Dermis microvascular lymphatic vessel endothelial cell (primary cell): ENCODE measurements around the gene NGB. TPM values are rescaled to one million over a fixed set of nuclear protein-coding genes. Genes with fewer than 3 reads are reported as not detected.
"Not testable (repeated sequence)": the region's sequence is repeated elsewhere in the genome, so short reads cannot be mapped to it uniquely, and the experiment has no call there.

Source experiments
- DNase-seq, 2 donors: peaks; one replicate each; pipeline versions ENCODE4 v3.0.0 to v3.0.0-alpha.2; 2010; ENCODE audit warnings: low read depth in 2 of 2
- total RNA-seq: library from RNA; depleted of rRNA; stranded (reverse); fragments of >200 nt; gene quantifications from 2 replicates; pipeline ENCODE4 v1.2.1, GENCODE V29; 2014

Gene NGB
- not detected in 2 replicates for total RNA-seq

- DNase-seq, result no peak
These were observed at the start of gene NGB for GRCh38 chr14:77271113-77271710. Gene NGB (minus strand): TSS chr14:77271206. CDS start chr14:77270937, 269 bp downstream.

DNA sequence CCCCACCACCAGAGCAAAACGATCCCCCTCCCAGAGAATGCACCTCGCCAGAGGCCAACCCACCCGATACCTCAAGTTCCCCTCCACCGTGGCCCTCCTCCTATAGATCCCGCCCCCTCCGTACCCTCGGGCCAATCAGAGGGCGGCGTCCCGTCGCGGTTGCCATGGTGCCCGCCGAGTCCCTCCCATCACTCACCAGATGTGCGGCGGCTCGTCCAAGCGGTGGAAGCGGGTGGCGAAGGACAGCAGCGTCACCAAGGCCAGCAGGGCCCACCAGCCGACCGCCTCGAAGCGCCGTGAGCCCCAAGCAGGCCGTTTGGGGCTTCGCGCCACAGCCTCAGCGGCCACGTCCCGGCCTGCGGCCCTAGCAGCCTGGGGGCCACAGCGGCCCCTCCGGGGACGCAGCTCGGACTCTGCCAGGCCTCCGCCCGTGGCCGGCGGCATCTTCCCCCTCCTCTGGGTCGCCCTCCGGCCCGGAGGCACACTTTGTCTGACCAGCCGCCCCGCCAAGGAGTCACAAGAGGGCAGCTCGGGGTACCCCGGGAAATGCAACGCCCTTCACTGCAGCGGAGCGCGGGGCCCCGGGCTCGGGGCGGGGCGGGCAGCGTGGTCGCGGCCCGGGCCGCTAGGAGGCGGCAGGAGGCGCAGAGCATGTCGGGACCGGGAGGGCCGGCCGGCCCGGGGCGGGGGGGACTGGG is 49.4 kb upstream of the NGB start, which contains the start of gene POMT2:
Gene POMT2, minus strand, starts transcription at position 646 of the 698 bp plus-strand sequence. Its CDS starts 202 bp downstream, at position 444.
- peak; percentile 68 to 93 for DNase-seq

GRCh38 chr14:77319422-77319821 is 48.4 kb upstream of the NGB start:
- peak in 1 of 2 donors; percentile 28 for DNase-seq

- DNase-seq, result not testable (repeated sequence)
These were observed 47.8 kb upstream of the NGB start for GRCh38 chr14:77318756-77319155.

DNA sequence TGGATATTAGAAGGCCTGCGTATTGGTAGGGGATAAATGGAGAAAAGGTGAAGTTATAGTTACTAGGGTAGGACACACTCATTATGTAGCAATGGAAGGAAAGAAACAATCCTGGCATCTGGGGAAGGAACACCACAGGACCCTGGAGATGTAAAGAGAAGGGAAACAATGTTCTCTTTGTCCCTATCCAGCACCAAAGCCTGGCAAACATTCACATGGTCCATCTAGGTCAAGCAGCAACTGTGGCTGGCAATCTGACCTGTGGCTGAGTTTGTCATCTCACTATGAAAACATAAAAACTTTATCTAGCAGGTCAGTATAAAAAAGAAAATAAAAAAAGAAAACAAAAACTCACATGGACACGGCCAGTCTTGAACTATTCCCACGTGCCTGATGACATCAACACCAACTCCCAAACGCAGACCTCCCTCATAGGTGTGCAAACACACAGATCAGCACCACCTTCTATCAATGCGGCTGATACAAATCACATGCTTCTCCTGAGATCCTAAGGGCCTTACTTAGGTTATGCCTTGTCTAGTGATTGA is 47.1 kb upstream of the NGB start:
- DNase-seq, result no peak

- DNase-seq, result no peak
These were observed 45.9 kb upstream of the NGB start for GRCh38 chr14:77316872-77317301.

DNA sequence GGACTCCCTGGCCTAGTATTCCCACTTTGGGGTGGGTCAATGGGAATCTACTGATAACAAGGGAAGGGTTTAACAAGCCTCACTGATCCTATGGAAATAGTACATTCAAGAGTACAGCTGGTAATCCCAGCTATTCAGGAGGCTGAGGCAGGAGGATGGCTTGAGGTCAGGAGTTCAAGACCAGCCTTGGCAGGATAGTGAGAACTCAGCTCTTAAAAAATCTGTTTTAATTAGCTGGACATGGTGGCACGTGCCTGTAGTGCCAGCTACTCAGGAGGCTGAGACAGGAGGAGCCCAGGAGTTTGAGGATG is 45.1 kb upstream of the NGB start:
- no peak for DNase-seq

- DNase-seq, result no peak
These were observed 43.8 kb upstream of the NGB start for GRCh38 chr14:77314539-77315457.

DNA sequence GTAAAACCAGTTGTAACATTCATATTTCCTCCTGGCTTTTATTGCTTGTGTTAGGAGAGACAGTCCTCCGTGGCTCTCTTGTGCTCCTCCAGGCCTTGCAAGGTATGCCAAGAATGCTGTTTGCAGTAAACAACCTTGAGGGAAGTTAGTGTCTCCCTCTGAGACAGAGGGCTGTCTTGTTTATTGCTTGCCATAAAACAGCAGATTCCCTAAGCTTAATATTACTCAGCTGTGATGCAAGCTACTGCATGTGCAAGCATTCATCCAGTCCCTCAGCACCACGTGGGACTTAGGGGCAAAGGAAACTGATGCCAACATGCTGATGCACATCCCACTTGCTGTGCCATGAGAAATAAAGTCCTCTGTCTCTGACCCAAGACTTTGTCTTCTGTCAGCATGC is 43.0 kb upstream of the NGB start:
- DNase-seq, result peak in 1 of 2 donors; percentile 51

DNA sequence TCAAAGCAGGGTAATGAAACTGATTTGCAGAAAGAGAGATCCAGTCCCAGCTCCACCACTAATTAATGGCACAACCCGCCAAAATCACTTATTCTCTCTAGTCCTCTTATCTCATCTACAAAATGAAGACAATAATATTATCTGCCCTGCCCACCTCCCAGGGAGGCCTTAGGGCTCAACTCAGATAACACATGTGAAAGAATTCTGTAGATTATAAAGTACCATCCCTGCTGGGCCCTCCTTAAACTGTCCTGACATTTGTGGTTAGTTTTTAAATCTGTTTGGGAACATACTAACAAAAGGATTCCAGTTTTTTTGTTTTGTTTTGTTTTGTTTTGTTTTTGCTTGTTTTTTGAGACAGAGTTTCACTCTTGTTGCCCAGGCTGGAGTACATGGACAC is 42.4 kb upstream of the NGB start:
- no peak for DNase-seq

DNA sequence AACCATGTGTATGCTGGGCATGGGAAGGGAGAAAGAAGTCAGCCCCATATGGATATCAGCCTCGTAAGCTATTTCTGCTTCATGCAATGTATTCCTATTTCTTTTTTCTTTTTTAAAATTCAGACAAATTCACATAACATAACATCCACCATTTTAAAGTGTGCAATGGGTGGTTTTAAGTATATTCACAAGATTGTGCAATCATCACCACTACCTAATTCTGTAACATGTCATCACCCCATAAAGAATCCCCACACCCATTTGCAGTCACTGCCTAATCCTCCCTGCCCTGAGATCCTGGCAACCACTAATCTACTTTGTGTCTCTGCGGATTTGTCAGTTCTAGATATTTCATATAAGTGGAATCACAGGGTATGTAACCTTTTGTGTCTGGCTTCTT is 40.2 kb upstream of the NGB start:
- DNase-seq, result no peak

- DNase-seq, result no peak
These were observed 39.0 kb upstream of the NGB start for GRCh38 chr14:77310026-77310425.

DNA sequence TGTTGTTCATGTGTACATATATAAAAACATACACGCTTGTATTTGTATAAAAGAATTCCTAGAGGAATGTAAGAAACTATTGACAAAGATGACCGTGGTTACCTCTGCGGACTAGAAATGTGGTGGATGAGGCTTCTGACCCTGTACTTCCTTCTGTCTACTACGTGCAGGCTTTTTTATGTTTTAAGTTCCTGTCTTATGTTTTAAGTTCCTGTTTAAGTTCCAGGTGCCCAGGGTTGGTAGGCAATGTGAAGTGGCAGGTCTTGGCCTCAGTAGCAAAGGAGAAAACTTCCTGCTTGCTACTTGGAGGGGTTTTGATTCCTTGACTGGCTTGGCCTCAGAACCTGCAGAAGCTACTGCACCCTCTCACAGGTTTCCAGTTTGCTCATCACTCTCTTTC is 38.1 kb upstream of the NGB start:
- DNase-seq, result peak in 1 of 2 donors; percentile 57

GRCh38 chr14:77306851-77307496 is 36.0 kb upstream of the NGB start:
- DNase-seq, result peak in 1 of 2 donors; percentile 66

DNA sequence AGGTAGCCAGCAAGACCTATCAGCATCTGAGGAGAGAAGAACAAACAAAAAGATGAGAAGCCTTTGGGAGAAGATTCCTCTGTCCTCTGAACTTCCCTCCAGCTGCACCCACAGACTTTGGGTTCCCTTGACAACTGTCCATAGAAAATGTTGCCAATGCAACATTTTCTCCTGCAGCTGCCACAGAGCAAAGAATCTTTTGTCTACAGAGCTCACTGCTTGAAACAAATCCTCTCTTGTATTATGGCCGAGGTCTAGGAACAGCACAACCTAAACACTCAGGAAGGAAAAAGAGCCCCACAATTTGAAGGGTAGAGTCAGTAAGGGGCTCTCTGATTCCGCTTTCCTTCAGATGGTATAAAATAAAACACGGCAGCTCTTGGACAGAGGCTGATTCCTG is 35.4 kb upstream of the NGB start:
- no peak for DNase-seq

- no peak for DNase-seq
These were observed 34.7 kb upstream of the NGB start for GRCh38 chr14:77305696-77306095.

DNA sequence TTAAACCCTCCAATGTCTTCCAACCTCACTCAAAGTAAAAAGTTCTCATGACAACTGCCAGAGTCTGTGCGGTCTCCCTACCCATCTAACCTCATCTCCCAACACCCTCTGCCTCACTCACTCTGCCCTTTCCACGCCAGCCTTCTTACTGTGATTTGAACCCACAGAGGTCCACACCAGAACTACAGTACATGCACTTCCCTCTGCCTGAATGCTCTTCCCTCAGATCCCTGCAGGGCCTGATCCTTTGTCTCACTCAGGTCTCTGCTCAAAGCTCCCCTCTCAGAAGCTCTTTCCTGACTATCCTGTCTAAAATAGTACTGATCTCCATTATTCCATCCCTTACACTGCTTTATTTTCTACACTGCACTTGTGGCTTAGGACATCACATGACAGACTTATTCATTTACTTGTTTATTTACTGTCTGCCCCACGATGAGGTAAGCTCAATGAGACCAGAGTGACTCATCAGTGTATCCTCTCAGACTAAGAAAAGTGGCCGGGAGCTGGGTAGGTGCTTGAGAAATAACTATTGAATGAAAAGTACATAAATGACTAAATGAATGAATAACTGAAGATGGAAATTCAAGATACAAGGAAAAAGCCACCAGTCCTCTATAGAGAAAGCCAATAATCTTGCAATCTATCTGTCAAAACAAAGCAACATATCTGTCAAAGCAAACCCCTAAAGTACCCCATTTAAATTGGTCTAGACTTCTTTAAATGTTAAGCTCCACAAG is 32.6 kb upstream of the NGB start:
- peak; percentile 40 to 97 for DNase-seq

DNA sequence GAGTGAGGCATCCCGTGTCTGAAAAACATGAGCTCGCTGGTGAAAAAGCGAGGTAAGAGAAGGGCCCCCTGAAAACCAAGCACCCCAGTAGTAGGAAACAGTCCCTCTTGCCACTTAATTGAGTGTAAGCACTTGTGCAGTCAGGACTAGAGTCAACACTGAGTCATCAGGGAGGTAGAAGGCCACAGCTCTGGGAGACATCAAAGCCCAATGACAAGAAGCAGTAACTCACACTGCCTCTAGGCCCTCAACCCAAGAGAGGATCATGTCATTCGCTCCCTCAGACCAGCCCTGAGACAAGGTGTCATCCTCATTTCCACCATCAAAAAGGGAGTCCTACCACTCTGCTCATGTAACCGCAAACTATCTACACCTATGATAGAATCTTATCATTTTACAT is 31.9 kb upstream of the NGB start:
- peak in 1 of 2 donors; percentile 82 for DNase-seq

GRCh38 chr14:77301103-77301502 is 30.1 kb upstream of the NGB start:
- peak; percentile 67 to 90 for DNase-seq

DNA sequence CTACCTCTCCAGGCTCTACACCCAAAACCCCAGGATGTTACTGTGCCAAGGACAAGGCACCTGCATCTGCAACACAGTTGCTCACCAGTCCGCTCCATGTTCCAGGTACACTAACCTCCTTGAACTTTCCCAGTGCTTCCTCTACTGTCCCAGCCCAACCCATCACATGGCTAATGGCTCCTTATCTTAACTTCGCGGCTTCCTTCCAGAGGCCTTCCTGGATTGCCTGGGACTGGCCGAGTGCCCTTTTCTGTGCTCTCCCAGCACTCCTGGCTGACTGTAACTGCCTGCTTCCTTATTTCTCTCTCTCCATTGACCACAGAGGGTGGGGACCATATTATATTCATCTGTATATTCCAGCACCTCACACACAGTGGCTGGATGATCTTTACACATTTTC is 28.8 kb upstream of the NGB start:
- DNase-seq, result peak in 1 of 2 donors; percentile 27

DNA sequence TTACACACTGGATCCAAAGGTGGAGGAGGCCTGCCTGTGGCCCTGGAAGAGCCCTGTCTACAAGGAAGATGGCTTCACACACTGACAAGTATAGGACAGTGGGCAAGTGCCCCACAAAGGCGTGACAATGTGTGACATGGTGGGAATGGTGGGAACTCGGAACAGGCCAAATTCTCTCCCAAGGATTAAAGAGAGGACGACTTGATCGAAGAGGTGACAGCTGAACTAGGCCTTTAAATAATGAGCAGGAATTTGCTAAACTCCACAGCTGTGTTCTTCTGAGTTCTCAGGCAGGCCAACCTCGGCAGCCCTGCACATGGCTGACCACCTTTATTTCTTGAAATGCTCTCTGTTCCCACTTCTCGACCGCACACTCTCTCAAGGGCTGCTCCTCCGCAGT is 25.9 kb upstream of the NGB start:
- DNase-seq, result no peak
